Peyer's patch (tissue), 4 donors: ENCODE results near the gene FAM181B.

Source experiments
- CTCF ChIP-seq, 6 experiments: fragments of 450-650 bp in 4 of 6; fragments of 200-600 bp in 2 of 6; sonication (generic) in 1 of 6; IDR thresholded peaks; one replicate each; pipeline ENCODE4 v1.5.1; 2017 to 2019; ENCODE audit warnings: antibody characterized with exemption in 6 of 6, mild to moderate bottlenecking in 3 of 6, moderate library complexity in 1 of 6
- POLR2A ChIP-seq, 2 donors: fragments of 450-650 bp; IDR thresholded peaks; one replicate each; pipeline ENCODE4 v1.5.1; 2017; ENCODE audit warnings: antibody characterized with exemption in 2 of 2, mild to moderate bottlenecking in 2 of 2, moderate library complexity in 2 of 2

DNA sequence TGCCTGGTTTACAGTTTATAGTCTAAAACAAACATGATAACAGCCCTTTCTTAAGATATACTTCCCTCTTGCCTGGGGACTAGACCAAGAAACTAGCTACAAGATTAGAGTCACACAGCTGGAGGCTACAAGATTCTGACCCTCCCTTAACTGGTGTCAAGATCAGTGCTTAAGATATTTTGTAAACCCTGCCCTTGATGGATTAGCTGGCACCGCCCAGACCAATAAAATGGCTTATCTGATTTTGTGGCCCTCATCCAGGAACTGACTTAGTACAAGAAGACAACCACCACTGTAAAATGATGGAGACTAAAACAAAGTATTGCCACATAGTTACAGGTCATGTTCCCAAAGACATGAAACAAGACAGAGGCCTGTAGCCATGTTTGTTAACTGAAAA, 53.4 kb downstream of the FAM181B start:
- no peak for TF ChIP-seq CTCF (IDR thresholded peaks at IDR 0.05)
- no peak for TF ChIP-seq POLR2A (IDR thresholded peaks at IDR 0.05)
